Stimulated activated naive CD8-positive, alpha-beta T cell treated with anti-CD3 and anti-CD28 coated beads, Interleukin-15, Interleukin-2, amounts not matched to agents 100 U/mL and 50 U/mL, for 24 hours (primary cell): ENCODE data around the gene TANGO6.

Experiments used
- ATAC-seq: fragments of 150-1000 bp; cut with Tn5 transposase; one replicate; pipeline ENCODE4 v1.10.0; 2021
- DNase-seq: peaks from one replicate; pipeline ENCODE4 v3.0.0; 2021

The TANGO6 gene

DNA sequence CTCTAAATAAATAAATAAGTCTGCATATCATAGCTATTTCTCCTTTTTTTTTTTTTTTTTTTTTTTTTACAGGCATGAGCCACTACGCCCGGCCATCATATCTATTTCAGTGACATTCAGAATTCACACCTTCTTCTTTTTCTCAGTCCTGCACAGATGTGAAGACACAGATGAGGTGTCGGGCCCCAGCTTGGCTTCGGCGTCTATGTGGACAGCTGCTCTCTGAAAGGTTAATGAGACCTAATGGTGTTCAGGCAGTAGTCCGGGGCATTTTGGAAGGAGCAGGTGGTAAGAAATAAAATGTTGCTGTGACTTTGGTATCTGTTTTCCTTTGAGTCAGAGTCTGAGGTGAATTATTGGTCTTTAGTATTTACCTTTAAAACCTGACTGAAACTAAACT lies 23.6 kb downstream of the TANGO6 start:
- DNase-seq (no peak), ATAC-seq (no peak)

DNA sequence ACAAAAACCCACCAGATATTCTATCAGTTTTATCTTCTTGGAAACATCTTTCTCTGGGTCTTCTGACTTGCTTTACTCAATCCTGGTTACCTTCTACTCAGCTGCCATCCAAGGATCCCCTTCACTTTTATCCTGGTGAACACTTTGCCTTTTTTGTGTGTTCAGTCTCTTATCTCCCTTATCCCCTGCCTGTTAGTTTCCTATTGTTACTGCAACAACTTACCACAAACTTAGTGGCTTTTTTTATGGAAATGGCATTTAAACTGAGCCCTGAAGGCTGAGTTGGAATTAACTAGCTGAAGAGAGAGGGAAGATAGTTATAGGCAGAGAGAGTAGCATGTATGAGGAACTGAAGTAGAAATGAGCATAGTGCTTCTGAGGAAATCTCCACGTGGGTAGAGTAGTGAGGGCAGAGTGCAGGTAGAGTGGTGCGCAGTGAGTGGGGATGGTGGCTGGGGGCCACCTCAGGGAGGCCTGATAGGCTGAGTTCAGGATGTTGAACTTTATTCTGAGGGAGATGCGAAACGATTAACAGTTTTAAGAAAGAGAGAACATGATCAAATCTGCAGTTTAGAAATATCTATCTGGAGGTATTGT lies 26.3 kb downstream of the TANGO6 start:
- DNase-seq (no peak), ATAC-seq (no peak)

DNA sequence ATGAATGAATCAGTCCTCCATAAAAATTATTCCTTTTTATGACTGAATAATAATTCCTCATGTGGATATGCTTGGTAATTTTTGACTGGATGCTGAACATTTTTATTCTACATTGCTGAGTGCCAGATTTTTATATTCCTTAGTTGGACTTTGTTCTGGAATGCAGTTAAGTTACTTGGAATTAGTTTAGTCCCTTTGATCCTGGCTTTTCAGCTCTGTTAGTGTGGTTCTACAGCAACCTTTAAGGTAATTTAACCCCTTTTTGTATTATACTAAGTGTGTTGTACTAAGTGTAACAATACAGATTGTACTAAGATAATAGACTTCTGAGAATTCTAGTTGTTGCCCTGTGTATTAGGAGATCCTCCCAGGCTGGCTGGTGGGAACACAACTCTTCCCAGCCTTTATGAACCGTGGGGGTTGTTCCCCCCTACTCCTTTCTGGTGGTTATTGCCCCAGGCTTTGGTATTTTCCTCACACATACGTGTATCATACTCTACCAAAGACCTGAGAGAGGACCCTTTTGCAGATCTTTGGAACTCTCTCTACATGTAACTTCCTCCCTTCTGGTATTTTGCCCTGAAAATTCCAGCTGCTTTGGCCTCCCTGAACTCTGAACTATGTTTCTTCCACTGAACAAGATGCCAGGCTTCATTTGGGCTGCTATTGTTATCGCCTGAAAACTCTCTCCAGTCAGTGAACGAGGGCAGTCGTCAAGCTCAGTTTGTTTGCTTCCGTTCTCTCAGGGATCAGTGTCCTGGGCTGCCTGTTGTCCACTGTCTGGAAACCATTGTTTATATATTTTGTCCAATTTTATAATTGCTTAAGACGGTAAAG lies 30.5 kb downstream of the TANGO6 start:
- ATAC-seq (no peak), DNase-seq (no peak)

DNA sequence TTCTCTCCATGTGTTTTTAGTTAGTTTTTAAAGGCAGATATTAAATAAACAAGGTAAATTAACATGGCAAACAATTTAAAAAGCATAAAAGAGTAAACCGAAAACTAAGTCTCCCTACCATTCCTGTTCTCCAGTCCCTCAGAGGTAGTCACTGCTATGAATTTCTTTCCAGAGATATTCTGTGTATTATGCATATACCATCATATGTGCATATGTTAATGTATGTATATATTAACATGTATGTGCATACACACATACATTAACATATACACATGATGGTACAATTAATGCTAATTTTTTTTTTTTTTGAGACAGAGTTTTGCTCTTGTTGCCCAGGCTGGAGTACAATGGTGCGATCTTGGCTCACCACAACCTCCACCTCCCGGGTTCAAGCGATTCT lies 32.5 kb downstream of the TANGO6 start:
- DNase-seq (no peak), ATAC-seq (no peak)

DNA sequence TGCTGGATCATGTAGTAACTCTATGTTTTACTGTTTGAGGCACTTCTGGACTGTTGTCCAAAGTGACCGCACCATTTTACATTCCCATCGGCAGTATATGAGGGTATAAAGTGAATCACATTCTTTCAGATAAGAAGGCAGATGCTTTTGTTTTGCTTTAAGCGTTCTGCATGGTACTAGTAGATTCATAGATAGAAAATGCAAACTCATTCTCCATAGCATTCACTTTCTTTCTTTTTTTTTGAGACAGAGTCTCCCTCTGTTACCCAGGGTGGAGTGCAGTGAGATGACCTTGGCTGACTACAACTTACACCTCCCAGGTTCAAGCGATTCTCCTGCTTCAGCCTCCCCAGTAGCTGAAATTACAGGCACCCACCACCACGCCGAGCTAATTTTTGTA lies 40.4 kb downstream of the TANGO6 start:
- ATAC-seq = no peak
- no peak for DNase-seq

DNA sequence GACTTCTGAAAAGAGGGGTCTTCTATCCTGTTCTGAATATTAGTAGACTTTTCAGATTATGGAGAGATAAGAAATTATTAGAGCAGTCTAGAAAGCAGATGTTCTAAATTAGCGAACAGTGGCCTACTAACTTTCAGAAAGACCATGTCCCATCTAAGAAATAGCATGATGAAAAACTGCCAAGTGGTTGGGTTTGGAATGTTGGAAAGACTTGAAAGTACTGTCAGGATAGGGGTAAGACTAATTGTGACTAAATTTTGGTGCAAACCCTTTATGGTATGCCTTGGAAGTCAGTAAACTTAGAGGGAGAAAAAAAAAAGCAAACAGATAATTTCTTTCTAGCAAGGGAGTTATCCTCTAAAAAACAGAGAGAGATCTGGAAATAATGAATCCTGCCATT lies 41.1 kb downstream of the TANGO6 start:
- ATAC-seq (no peak), DNase-seq (no peak)

DNA sequence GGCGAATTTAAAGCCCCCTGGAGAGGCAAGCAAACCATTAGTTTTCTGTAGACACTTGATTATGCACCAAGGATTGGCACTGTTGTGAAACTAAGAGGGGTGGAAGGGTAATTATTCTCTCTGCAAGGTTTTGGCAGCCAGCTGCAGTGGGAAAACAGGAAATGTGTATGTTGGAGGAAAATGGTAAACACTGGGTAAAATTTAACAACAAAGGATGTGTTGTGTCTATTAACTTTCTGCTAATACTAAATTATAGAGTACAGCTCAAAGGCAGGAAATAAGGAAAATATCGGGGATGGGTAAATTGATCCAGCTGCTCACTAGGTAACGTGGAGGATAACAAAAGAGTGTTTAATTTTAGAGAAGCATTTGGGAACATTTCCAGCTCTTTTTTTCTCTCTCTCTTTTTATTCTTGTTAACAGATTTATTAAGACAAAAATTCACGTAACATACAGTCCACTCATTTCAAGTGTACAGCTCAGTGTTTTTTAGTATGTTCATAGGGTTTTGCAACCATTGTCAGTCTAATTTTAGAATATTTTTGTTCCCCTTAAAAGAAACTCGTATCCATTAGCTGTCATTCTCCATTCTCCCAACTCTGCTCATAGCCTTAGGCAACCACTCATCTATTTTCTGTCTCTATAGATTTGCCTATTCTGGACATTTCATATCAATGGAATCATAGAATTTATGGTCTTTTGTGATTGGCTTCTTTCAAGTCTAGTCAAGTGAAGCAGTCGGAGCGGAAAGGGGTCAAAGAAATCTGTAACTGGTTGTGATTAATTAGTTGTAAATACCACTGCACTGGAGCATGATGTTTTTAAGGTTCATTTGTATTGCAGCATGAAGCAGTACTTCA lies 41.8 kb downstream of the TANGO6 start:
- DNase-seq (no peak), ATAC-seq (no peak)

DNA sequence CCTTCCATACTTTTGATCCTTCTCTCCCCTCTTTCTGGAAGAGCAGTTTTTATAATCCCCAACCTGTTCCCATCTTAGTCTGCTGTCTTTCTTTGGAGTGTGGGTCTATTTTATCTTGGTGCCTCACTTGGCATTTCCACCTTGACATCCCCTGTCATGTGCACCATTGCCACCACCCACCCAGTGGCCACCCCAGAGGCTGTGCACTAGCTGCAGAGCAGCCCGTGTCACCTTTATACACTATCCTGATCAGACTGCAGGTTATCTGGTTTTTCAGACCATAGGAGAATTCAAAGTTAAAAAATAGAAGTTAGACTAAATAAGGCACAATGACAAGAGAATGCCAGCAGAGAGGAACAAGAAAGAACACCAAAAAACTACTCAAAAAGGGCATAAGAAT lies 43.8 kb downstream of the TANGO6 start:
- DNase-seq = no peak
- ATAC-seq = no peak

DNA sequence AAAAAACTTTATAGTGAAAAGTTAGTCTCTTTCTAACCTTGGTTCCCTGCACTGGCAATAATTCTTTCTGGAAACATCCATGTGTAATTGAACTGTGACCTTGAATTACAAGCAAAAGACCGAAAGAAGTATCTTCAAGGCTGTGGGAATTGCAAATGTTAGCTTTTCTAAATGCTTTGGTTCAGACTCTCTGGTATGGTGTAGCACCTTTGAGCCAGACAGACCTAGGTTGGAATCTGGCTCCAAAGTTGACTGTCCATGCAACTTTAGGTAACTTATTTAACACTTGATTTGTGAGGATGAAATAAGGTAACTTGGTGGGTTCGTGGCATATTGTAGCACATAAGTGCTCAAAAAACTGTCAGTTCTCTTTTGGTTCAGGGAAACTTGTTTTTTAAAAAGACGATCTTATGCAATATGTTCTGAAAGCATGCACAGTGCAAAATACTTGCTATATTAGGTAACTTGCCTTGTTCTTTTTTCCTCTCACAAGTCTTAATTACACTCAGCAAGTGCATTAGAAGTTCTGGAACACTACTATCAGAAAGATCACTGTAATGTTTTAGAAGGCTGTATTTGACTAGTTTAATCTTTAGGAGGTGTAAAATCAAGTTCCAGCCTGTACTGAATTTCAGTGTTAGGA lies 46.3 kb downstream of the TANGO6 start:
- ATAC-seq (no peak), DNase-seq (no peak)

DNA sequence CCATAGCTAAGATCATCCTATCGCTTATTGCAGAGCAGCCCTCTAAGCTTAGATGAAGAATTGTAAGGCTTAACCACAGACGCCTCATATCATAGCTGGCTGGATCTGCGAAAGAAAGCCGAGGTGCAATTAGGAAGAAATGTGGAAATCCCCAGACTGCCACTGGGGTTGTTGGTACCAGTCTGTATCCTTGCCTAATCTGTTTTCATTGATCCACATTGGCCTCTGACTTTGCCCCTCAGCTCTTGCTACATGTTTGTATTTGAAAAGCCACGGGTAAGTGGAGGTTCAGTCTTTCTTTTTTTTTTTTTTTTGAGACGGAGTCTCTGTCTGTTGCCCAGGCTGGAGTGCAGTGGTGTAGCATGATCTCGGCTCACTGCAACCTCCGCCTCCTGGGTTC lies 48.9 kb downstream of the TANGO6 start:
- no peak for DNase-seq
- no peak for ATAC-seq

DNA sequence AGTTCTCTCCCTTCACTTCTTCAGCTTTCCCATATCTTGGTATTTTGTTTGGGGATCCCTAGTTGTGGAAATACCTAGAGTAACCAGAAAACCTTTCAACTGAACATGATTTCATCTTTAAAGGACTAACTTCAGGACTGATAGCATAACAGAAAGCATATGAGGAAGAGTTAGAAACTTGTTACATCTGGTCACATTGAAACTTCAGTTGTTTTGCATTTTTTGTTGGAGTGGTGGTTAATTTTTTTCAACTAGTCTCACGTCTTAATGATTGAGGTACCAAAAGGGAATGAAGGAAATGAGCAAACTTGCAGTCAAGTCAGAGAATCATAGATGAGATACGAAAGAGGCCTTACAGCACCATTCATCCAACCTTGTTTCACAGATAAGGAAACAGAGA lies 49.6 kb downstream of the TANGO6 start:
- DNase-seq (no peak), ATAC-seq (no peak)

DNA sequence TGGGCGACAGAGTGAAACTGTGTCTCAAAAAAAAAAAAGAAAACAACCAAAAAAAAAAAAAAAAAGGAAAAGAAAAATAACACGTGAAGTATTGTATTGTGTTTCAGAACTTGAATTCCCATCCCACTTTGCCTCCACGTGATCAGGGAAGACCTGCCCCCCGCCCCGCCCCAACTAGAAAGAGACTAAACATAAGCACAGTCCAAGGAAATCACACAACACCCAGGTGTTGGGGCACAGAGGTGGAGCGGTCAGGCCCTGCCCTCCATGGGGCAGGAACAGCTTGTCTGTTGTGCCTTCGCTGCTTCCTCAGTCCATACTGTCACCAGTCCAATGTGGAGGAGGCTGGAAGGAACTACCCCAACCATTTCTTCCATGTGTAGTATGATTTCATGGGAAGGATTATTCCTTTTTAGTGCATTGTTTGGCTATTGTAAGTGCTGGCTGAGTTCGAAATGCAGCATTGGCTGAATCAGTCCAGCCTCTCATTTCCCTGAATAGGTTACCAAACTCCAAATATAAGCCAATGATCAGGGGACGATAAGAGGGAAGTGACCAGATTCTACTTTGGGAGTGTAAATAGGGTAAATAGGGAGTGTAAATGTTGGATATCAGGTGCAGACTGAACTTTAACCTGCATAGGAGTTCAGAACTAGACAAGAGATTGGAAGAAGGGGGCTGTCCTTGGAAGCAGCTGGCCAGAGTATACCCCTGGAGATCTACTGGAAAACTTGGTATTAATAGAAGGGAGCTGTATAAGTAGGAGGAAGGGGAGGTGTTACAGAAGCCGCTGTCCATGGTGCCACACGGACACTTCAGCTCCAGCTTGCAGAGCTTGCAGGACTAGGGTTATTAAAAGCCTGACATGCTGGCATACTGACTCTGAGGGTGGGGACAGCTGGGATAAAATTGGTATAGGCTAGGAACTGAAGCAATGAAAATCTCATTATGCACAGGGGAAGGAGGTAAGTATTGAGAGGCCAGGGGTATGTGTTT lies 50.7 kb downstream of the TANGO6 start:
- ATAC-seq = no peak
- no peak for DNase-seq

DNA sequence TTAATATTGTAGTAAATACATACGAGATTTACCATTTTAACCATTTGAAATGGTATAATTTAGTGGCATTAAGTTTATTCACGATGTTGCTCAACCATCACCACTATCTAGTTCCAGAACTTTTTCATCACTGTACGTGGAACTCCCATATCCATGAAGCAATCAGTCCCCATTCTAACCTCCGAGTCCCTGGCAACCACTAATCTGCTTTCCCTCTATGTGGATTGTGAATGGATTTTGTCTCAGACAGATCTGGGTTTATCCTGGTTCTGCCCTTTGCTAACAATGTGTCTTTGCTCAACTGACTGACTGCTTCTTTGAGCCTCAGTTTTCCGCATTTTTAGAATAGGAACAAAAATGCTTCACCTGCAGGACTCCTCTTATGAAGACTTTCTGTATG lies 51.4 kb downstream of the TANGO6 start:
- no peak for ATAC-seq
- no peak for DNase-seq

DNA sequence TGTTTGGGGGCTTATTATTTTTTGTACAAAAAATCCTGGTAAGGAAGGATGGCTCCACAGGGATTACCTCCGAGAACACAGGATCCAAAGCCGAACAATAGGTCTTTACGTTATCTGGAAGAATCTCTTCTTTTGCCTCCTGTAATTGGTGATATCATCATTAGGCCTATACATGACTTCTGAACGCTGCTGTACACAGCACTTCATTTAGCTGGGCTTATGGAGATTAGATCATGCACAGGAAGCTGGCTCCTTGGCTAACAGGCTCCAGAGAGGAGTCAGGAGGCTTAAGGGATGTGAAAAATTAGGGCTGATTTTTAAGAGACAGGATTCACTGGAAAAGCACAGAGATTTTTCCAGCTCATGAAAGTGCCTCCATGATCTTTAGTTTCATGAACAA lies 54.7 kb downstream of the TANGO6 start:
- ATAC-seq = no peak
- DNase-seq = no peak

DNA sequence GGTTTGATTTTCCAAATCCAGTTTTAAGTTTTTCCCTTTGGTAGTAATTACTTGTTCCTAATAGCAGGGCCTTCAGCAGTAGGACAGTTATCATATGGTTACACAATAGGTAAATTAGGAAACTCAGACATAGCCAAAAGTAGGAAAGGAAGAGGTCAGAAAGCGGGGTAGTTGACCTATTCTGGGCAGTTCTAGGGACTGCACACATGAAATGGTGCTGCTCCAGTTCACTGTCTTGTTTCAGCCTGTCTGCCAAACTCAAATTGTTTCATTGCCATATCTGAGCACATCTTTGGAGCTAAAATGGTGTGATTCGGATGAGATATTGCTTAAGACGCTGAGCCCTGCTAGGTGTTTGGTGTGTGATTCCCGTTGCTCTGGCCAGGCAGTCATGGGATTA lies 56.7 kb downstream of the TANGO6 start:
- ATAC-seq = no peak
- DNase-seq = no peak

DNA sequence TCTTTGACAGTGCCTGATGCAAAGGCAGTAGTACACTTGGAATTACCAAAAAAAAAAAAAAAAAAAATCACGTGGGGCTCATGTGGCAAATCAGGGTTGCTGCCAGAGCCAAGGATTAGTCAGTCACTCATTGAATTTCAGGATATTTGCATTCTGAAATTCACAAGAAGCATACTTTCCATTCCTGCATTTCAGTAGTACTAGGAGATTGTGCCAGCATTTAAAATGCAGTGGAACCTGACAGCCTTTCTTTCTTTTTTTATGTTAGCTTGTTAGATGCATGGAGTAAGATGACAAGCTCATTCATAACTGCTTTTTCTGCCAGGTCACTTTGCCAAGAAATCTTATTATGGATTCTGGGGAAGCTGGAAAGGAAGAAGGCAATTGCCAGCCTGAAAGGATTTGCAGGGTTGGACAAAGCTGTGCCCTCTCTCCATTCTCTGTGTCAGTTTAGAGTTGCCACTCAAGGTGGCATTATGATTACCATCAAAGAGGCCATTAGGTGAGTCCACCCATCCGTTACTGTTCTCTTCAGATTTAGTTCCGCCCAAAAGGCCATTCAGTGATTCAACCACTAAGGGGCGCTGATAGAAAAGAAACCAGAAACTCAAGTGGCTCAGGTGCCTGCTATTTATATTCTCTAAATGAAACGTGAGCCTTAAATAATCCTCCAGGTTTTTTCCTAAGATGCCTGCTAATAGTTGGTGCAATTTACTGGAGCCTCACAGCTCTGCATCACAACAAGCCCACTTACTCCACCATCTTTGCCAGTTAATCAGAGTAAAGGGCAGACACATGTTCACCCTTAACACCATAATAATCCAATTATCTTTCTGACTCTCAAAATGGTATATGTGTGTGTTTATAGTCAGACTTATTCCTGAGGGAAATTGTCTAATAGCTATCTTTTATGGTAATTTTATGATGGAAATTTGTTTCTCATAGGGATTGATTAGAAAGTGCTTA lies 59.0 kb downstream of the TANGO6 start:
- ATAC-seq (no peak), DNase-seq (no peak)

DNA sequence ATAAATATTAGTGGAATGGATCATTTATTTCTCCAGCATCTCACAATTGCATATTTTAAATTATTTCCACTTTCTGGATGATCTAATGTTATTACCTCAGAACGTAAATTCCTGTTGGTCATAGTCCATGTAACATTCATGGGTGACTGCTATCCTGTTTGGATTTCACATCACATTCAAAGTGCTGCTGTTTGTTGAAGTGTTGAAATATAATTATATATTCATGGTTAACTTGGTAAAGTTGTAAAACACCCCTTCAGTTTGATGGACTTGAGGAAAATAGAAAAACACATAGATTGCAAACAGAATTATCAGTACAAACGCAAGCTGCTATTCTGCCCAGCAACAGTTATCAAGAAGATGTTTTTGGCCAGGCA lies 59.6 kb downstream of the TANGO6 start:
- DNase-seq = no peak
- ATAC-seq = no peak

DNA sequence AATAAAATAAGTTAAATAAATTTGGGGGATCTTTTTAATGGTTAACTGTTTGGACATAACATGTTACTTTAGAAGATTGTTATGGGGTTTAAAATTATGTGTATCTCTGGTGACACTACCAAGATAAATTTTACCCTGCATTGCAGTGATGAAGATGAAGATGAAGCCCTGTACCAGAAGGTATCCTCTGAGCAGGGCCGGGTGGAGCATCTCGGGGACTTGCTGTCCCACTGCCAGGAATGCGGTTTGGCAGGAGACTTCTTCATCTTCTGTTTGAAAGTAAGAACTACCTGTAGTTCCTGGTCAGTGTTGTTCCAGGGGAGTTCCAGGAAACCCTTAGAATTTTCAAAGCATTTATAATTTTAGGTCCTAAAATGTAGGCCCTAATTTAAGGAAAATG lies 64.0 kb downstream of the TANGO6 start:
- ATAC-seq = no peak

DNA sequence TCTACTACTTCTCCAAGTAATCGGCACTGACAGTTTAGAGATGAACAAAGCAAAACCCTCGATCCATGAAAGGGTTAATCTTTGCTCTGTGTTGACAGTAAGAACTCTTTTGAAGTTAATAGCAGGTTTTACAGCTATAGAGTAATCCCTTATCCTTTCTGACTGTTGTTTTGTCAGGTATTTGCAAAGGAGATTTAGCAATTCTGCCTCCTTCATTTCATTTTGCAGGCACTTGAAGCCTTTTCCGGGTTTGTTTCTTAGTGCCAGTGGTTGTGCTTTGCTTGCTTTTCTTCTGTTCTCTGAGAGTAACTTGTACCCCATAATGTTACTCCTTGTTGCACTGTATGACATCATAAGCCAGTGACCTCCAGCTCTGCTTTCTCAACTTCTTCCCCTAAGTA lies 64.5 kb downstream of the TANGO6 start:
- no peak for ATAC-seq
- DNase-seq = no peak

More for the DNA sequence above, 64.0 kb downstream of the TANGO6 start:
- no peak for DNase-seq

DNA sequence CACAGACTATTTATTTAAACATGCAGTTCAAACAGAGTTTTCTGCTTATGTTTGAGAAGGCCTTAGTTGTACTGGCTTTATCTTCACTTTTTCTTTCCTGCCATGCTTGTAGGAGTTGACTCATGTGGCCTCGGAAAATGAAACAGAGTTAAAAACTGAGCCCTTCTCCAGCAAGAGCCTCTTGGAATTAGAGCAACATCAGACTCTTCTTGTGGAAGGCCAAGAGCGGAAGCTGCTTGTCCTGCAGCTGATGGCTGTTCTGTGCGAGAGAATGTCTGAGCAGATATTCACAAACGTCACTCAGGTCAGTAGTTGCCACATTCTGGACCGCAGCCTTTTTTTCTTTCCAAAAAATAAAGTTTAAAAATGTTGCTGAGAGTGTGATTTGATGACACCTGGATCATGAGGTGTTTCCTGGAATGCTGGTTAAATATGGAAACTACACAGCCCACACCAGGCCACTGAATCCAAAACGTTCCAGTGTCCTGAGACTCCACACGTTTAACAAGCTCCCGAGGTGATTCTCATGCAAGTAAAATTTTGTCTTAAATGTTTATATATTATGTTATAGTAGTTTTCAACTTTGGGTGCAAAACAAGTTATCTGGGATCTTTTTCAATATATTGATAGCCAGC lies 65.9 kb downstream of the TANGO6 start:
- DNase-seq (no peak), ATAC-seq (no peak)
